ENCODE data around the gene TSPAN31.

- TF ChIP-seq EZH2 (IDR thresholded peaks at IDR 0.05; ENCODE audit: low read length) (no peak), CTCF (optimal IDR thresholded peaks at IDR 0.05 in 1 of 3, IDR thresholded peaks at IDR 0.05 in 1 of 3, conservative IDR thresholded peaks at IDR 0.05 in 1 of 3; ENCODE audit: extremely low read depth in 1 of 3, insufficient read depth in 2 of 3, low read length in 3 of 3) (no peak)
Observed at GRCh38 chr12:57695770-57696432, 48.9 kb upstream of the TSPAN31 start.

Measured in keratinocyte (primary cell).